IMR-90 (cell line): ENCODE results near the gene MKKS. TPM values are rescaled to one million over a fixed set of nuclear protein-coding genes. Genes with fewer than 3 reads are reported as not detected.

Experiments
- ATAC-seq: fragments of 200-7000 bp; cut with Tn5 transposase; 2 replicates; pipeline ENCODE4 v1.9.1; 2020; ENCODE audit warnings: low read depth, mild to moderate bottlenecking, moderate library complexity
- BruUV-seq: library from RNA; stranded (reverse); fragments of 400-500 nt; replicated peaks from 2 replicates; lab custom pipeline; 2021; lab: Mats Ljungman, UMichigan
- CTCF ChIA-PET: fragments of 300-600 bp; formaldehyde crosslinking; extraction: SDS; loops from one replicate; lab custom pipeline; 2021; ENCODE audit warnings: antibody characterized with exemption; lab: Yijun Ruan, JAX
- POLR2A ChIA-PET: fragments of 300-600 bp; sonication (Branson Sonifier 250); formaldehyde crosslinking; loops from one replicate; lab custom pipeline; 2022; ENCODE audit warnings: antibody characterized with exemption; ENCODE audit not compliant: unreplicated experiment; lab: Charles Lee
- DNase-seq: peaks from one replicate; pipeline ENCODE4 v3.0.0; 2013
- H2AFZ ChIP-seq: replicated peaks from 2 replicates; pipeline ENCODE3; 2013; ENCODE audit warnings: low read length, mild to moderate bottlenecking; ENCODE audit not compliant: poor library complexity
- H2AK5ac ChIP-seq: 2 replicates; pipeline ENCODE4 v1.6.1; 2013; ENCODE audit warnings: low read depth, low read length, inconsistent platforms
- H2AK9ac ChIP-seq: replicated peaks from 2 replicates; pipeline ENCODE3; 2013; ENCODE audit warnings: mild to moderate bottlenecking, low read depth, low read length, moderate library complexity; ENCODE audit not compliant: poor library complexity
- H2BK120ac ChIP-seq: 2 replicates; pipeline ENCODE4 v1.6.1; 2013; ENCODE audit warnings: low read depth, low read length, inconsistent platforms
- H2BK15ac ChIP-seq: 3 replicates; pipeline ENCODE4 v1.6.1; 2013; ENCODE audit warnings: low read depth, low read length, inconsistent platforms
- H2BK20ac ChIP-seq: 2 replicates; pipeline ENCODE4 v1.6.1; 2013; ENCODE audit warnings: low read depth, mild to moderate bottlenecking, inconsistent platforms, low read length, moderate library complexity
- H2BK5ac ChIP-seq: 2 replicates; pipeline ENCODE4 v1.6.1; 2013; ENCODE audit warnings: mild to moderate bottlenecking, low read depth, low read length, inconsistent platforms; ENCODE audit not compliant: poor library complexity, severe bottlenecking
- H3K14ac ChIP-seq: replicated peaks from 2 replicates; pipeline ENCODE4 v1.6.1; 2013; ENCODE audit warnings: low read depth, low read length, inconsistent platforms
- H3K18ac ChIP-seq: 2 replicates; pipeline ENCODE4 v1.6.1; 2013; ENCODE audit warnings: low read depth, low read length, control low read depth
- H3K23ac ChIP-seq: 2 replicates; pipeline ENCODE4 v1.6.1; 2013; ENCODE audit warnings: low read depth, low read length, inconsistent platforms
- H3K27ac ChIP-seq: 2 replicates; pipeline ENCODE4 v1.5.1; 2013; ENCODE audit warnings: mild to moderate bottlenecking, control low read depth, low read length; ENCODE audit not compliant: insufficient read depth
- H3K27me3 ChIP-seq: 2 replicates; pipeline ENCODE4 v1.6.1; 2013; ENCODE audit warnings: low read length; ENCODE audit not compliant: control insufficient read depth, insufficient read depth
- H3K36me3 ChIP-seq: 2 replicates; pipeline ENCODE4 v1.6.1; 2013; ENCODE audit warnings: low read length, mixed read lengths; ENCODE audit not compliant: control insufficient read depth, insufficient read depth
- H3K4ac ChIP-seq: 2 replicates; pipeline ENCODE4 v1.6.1; 2013; ENCODE audit warnings: low read depth, low read length, inconsistent platforms
- H3K4me1 ChIP-seq: 2 replicates; pipeline ENCODE4 v1.6.1; 2013; ENCODE audit warnings: low read length, mixed read lengths; ENCODE audit not compliant: control insufficient read depth, insufficient read depth
- H3K4me2 ChIP-seq: 2 replicates; pipeline ENCODE4 v1.6.1; 2013; ENCODE audit warnings: low read depth, mild to moderate bottlenecking, control low read depth, low read length, moderate library complexity
- H3K4me3 ChIP-seq: 2 replicates; pipeline ENCODE4 v1.5.1; 2013; ENCODE audit warnings: low read depth, mild to moderate bottlenecking, control low read depth, low read length, moderate library complexity; ENCODE audit not compliant: insufficient read depth
- H3K56ac ChIP-seq: 2 replicates; pipeline ENCODE4 v1.6.1; 2013; ENCODE audit warnings: low read length, inconsistent platforms; ENCODE audit not compliant: insufficient read depth; ENCODE audit errors: extremely low read depth
- H3K79me1 ChIP-seq, 2 experiments: 2 replicates each; pipeline ENCODE4 v1.6.1; 2013; ENCODE audit warnings: low read length in 2 of 2, inconsistent platforms in 1 of 2, low read depth in 1 of 2
- H3K9ac ChIP-seq: 2 replicates; pipeline ENCODE4 v1.6.1; 2013; ENCODE audit warnings: low read depth, low read length, control low read depth
- H3K9me1 ChIP-seq: 2 replicates; pipeline ENCODE4 v1.6.1; 2013; ENCODE audit warnings: low read length, inconsistent platforms; ENCODE audit not compliant: insufficient read depth
- H3K9me3 ChIP-seq: 2 replicates; pipeline ENCODE4 v1.6.1; 2013; ENCODE audit warnings: low read length; ENCODE audit not compliant: control insufficient read depth, insufficient read depth
- H4K20me1 ChIP-seq: 2 replicates; pipeline ENCODE4 v1.6.1; 2013; ENCODE audit warnings: low read length, inconsistent platforms; ENCODE audit not compliant: insufficient read depth
- H4K5ac ChIP-seq: 2 replicates; pipeline ENCODE4 v1.6.1; 2013; ENCODE audit warnings: mild to moderate bottlenecking, low read depth, low read length, control low read depth
- H4K8ac ChIP-seq, 2 experiments: 2 replicates each; pipeline ENCODE4 v1.6.1; 2013; ENCODE audit warnings: low read depth in 2 of 2, low read length in 2 of 2, control low read depth in 1 of 2, inconsistent platforms in 1 of 2
- H4K91ac ChIP-seq: 2 replicates; pipeline ENCODE4 v1.6.1; 2013; ENCODE audit warnings: low read depth, low read length, inconsistent platforms; ENCODE audit not compliant: insufficient read depth
- CEBPB ChIP-seq: IDR thresholded peaks from 2 replicates; pipeline ENCODE4 v1.6.1; 2012; ENCODE audit warnings: low read depth, low read length, improper control_type of control experiment
- CTCF ChIP-seq: conservative IDR thresholded peaks from 2 replicates; pipeline ENCODE4 v1.5.1; 2012; ENCODE audit warnings: mild to moderate bottlenecking, low read depth, low read length, improper control_type of control experiment
- MAZ ChIP-seq: IDR thresholded peaks from 2 replicates; pipeline ENCODE4 v1.6.1; 2012; ENCODE audit warnings: low read depth, mild to moderate bottlenecking, low read length, improper control_type of control experiment, moderate library complexity, borderline replicate concordance
- SMC3 ChIP-seq: fragments of 150-350 bp; IDR thresholded peaks from 2 replicates; pipeline ENCODE4 v1.6.1; 2016; ENCODE audit warnings: low read depth, mild to moderate bottlenecking, antibody characterized with exemption, low read length, moderate library complexity
- WGBS, 2 experiments: methylation state at CpG; one replicate each; pipeline versions ENCODE4 v1.1.5 to v1.1.7; 2013; ENCODE audit warnings: missing lambda C conversion rate in 2 of 2; ENCODE audit not compliant: insufficient read length in 1 of 2; ENCODE audit errors: extremely low coverage in 2 of 2; 5-methylcytosine and 5-hydroxymethylcytosine counted together
- dilution Hi-C: fragments of 300-500 bp; cut with HindIII; formaldehyde crosslinking; loops from one replicate; pipeline ENCODE4 v1.14.3; 2018; ENCODE audit warnings: low sequenced_read_pairs; ENCODE audit not compliant: unreplicated experiment
- in situ Hi-C: fragments of 300-500 bp; cut with MboI; formaldehyde crosslinking; loops from 3 replicates; pipeline ENCODE4 v1.14.3; 2019; ENCODE audit warnings: low sequenced_read_pairs, inconsistent platforms, mixed read lengths
- intact Hi-C: fragments of 100-400 bp; cut with micrococcal nuclease; formaldehyde crosslinking; loops from 2 replicates; pipeline ENCODE4 v1.10.0; 2022
- polyA plus RNA-seq, 3 experiments: library from polyadenylated mRNA; depleted of rRNA; stranded (reverse); fragments of >200 nt; gene quantifications; 2 replicates each; pipeline ENCODE4 v1.2.3, GENCODE V29; 2012; ENCODE audit warnings: low replicate concordance in 1 of 3
- total RNA-seq: library from RNA; depleted of rRNA; stranded (reverse); fragments of >200 nt; gene quantifications from 2 replicates; pipeline ENCODE4 v1.2.3, GENCODE V29; 2012

MKKS gene
- total and polyA plus RNA-seq, 2 of the 4 experiments (the other 2 are of a cell fraction) = 6.9 to 7.5 TPM

DNA sequence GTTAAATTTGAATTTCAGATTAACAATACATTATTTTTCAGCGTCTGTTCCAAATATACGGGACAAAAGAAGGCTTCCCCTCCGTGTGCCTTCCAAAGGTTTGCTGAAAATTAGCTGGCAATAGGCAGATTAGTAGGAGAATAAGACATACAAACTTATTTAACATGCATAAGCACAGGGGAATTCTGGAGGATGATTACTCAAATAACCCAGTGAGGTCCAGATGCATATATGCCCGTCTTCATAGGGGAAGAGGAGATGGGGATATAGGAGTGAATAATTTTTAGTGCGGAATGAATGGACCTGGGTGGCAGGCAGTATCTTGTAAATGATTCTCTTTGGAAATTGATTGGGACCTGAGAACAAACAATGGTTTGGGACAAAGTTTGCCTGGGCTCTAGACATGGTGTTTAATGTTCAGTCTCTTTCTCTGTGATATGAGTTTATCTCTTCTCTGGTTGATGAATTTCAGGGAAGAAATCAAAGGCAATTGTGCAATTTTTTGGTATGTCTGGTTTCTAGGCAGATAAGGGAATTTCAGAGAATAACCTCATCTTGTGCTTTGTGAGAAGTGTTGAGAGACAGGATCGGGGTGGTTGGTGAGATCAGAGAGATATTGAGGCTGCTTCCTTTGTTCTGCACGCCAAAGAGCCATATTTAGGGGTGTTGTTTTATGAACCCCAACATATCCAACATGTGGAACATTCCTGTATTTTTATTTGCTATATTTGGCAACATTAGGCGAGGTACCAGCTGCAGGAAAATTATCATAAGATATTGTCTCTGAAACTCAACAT, 63.7 kb downstream of the MKKS start:
- H2BK120ac ChIP-seq = peak overlapping the region; percentile 9; the same call in 1 of the 2 replicates
- H2AK9ac ChIP-seq = no peak overlapping the region
- BruUV-seq = no TSS peak
- H3K23ac ChIP-seq = no peak overlapping the region
- in situ Hi-C loops = no loop called here
- H4K5ac ChIP-seq = peak overlapping the region; percentile 42; the same call in 1 of the 2 replicates
- peak overlapping the region; percentile 29; the same call in 1 of the 3 replicates for H2BK15ac ChIP-seq
- H4K20me1 ChIP-seq = no peaks in the 10 kb centered on the region
- no peak overlapping the region for H3K27ac ChIP-seq
- ATAC-seq (peak; percentile 55), DNase-seq (peak; percentile 47)
- 80% methylated on average over 1 of the region's 8 CpGs; no CpG with 5 or more reads in 1 of the 2 experiments for WGBS, 2 experiments
- H3K14ac ChIP-seq = 0 out of 2 replicates have a peak overlapping the region, but pooled peaks have one; percentile 39
- dilution Hi-C loops = no loop called here
- H2BK5ac ChIP-seq = peak overlapping the region; percentile 47
- peak overlapping the region in 1 of 2 experiments; percentile 11; a peak in 1 of 4 replicates for H4K8ac ChIP-seq
- H3K4me2 ChIP-seq = peak overlapping the region; percentile 53
- no peaks in the 10 kb centered on the region for H3K36me3 ChIP-seq
- no peak overlapping the region for H2AK5ac ChIP-seq
- H3K9me1 ChIP-seq = peaks cover 3% of the 10 kb centered on the region; the same call in 1 of the 2 replicates
- no peak overlapping the region for H3K4me3 ChIP-seq
- H3K4me1 ChIP-seq = peaks cover 6% of the 10 kb centered on the region
- TF ChIP-seq MAZ (no peak), SMC3 (no peak), CTCF (no peak), CEBPB (peak; percentile 87)
- H3K27me3 ChIP-seq = no peaks in the 10 kb centered on the region
- H3K9ac ChIP-seq = no peak overlapping the region
- no peak overlapping the region for H3K56ac ChIP-seq
- no peak overlapping the region; the same call in none of the 2 replicates for H3K18ac ChIP-seq
- intact Hi-C loops = no loop called here
- H2AFZ ChIP-seq = no peak overlapping the region
- peak overlapping the region; percentile 6; the same call in 1 of the 2 replicates for H3K4ac ChIP-seq
- H3K9me3 ChIP-seq = no peaks in the 10 kb centered on the region
- no peaks in the 10 kb centered on the region; a peak in 1 of 4 replicates for H3K79me1 ChIP-seq
- CTCF ChIA-PET = interaction anchor here (0.6 kb wide), 1 partner anchor 31 kb away, joined by 3 read pairs; no protein-coding TSS in a partner anchor
- H4K91ac ChIP-seq = no peak overlapping the region
- POLR2A ChIA-PET = no interaction called here
- no peak overlapping the region for H2BK20ac ChIP-seq
